ENCODE results near the gene SELENOK.

Gene SELENOK

DNA sequence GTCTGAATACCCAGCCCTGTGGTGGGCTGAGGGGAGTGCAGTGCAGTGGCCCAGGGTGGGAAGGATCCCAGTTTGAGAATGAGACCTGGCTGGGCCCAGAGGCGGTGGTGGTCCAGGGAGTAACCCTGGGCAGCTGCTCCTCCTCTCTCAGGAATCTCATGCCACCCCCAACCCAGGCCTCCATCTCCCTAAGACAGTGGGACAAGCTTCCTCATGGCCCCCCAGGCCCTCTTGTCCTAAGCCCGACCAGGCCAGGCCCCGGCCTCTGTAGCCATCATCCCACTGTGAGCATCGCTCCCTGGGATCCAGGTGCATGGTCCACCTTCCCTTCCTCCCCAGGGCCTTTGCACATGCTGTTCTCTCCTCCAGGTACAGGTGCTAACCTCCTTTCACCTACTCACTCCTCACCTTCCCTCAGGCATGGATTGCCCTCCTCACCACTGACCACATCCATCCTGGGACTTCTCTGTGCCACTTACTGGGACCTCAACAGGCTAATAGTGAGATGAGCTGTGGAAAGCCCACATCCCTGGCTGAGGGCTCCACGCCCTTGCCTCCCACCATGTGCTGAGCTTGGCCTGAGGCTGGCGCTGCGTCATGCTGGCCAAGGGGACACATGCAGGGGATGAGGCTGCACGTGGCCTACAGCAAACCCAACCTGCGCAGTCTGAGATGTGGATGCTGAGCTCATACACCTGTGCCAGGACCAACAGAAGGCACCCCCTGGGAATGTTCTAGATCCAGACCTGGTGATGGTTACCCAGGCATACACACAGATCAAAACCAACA is 55.4 kb downstream of the SELENOK start:
- Mint-ChIP-seq H3K4me3 (no peak overlapping the region), H3K4me1 (peaks cover 5% of the 10 kb centered on the region), H3K9me3 (no peaks in the 10 kb centered on the region), H3K27ac (no peak overlapping the region), H3K36me3 (no peaks in the 10 kb centered on the region)
- no peak for DNase-seq (ENCODE audit: low spot score in 2 of 2)
- no peak for ATAC-seq

DNA sequence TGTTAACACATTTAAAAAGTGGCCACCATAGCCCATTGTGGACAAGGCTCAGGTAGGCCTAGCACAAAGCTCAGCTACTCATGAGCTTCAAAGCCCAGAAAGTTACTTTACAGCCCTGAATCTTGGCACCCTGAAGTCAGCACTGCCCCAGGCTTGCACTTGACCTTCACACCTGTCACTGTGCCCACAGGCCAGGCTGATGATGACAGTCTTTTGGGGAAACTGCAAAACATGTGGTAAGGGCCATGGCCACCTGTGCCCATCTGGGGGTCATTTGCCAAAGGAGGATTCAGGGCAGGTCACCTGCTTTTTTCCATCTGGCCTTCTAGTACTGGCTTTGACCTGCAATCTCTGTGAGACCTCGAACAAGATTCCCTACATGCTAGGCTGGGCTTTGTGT is 56.4 kb downstream of the SELENOK start:
- no peak overlapping the region for H3K27ac Mint-ChIP-seq
- peaks cover 5% of the 10 kb centered on the region for H3K4me1 Mint-ChIP-seq
- H3K36me3 Mint-ChIP-seq, result no peaks in the 10 kb centered on the region

DNA sequence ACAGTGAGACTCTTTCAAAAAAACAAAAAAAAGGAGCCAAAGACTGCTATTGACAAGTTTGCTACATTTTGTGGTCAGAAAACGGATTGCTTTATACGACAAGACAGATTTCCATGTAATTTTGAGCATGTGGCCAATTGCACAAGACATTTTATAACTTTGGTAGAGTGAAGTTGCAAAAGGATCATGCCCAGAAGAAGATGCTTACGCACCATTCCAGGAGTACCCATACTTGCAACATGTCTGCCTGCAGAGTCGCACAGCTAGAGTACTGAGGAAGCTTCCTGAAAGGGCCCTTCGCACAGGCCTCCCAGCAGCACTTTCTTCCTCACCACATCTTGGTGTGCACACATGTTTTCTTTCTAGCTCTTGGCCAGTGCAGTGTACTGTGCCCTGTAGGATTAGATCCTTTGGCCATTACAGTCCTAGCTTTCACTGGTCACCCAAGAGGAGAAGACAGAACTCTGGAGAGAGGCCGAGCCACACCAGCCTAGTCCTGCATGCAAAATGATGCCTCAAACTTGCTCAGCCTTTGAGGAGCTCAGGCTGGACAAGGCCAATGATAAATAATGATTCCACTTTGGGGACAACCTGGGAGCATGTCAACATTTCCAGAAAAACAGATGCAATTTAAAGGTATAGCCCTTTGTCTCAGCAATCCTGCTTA is 57.1 kb downstream of the SELENOK start:
- no peak overlapping the region for H3K27ac Mint-ChIP-seq
- H3K4me3 Mint-ChIP-seq, result no peak overlapping the region
- H3K4me1 Mint-ChIP-seq, result peaks cover 5% of the 10 kb centered on the region
- H3K36me3 Mint-ChIP-seq, result no peaks in the 10 kb centered on the region
- no peaks in the 10 kb centered on the region for H3K9me3 Mint-ChIP-seq
- DNase-seq (ENCODE audit: low spot score in 2 of 2) (no peak), ATAC-seq (no peak)

More for the DNA sequence above, 56.4 kb downstream of the SELENOK start:
- no peak for DNase-seq (ENCODE audit: low spot score in 2 of 2)
- ATAC-seq, result no peak
- no peak overlapping the region for H3K4me3 Mint-ChIP-seq
- H3K9me3 Mint-ChIP-seq, result no peaks in the 10 kb centered on the region

Measured in stimulated activated effector memory CD8-positive, alpha-beta T cell treated with anti-CD3 and anti-CD28 coated beads, Interleukin-12 subunit alpha, Interleukin-12 subunit beta, amount 100 ng/mL, for 72 hours (primary cell).